T-cell (primary cell): ENCODE measurements around the gene RTKN2. TPM values are rescaled to one million over a fixed set of nuclear protein-coding genes. Genes with fewer than 3 reads are reported as not detected.

ENCODE experiments used
- ATAC-seq, 4 experiments: fragments of 200-7000 bp in 3 of 4; fragments of 150-1000 bp in 1 of 4; cut with Tn5 transposase; replicated peaks in 1 of 4; 1 replicate in 3 of 4; 2 replicates in 1 of 4; pipeline ENCODE4 v1.10.0; 2021; ENCODE audit warnings: moderate library complexity in 3 of 4, mild to moderate bottlenecking in 2 of 4, moderate number of reproducible peaks in 1 of 4
- CTCF ChIA-PET, 2 donors: fragments of 300-600 bp; sonication (Branson Sonifier 250); formaldehyde crosslinking; loops; one replicate each; lab custom pipeline; 2022; ENCODE audit warnings: antibody characterized with exemption in 2 of 2; lab: Charles Lee
- POLR2A ChIA-PET, 2 donors: fragments of 300-600 bp; sonication (Branson Sonifier 250); formaldehyde crosslinking; loops; one replicate each; lab custom pipeline; 2022; ENCODE audit warnings: antibody characterized with exemption in 2 of 2; lab: Charles Lee
- DNase-seq, 35 experiments: peaks; one replicate each; pipeline versions ENCODE4 v3.0.0 to v3.0.0-alpha.2; 2013 to 2023
- H3K27ac ChIP-seq: one replicate; pipeline ENCODE4 v1.5.1; 2013; ENCODE audit warnings: low read length
- H3K27me3 ChIP-seq, 2 experiments: replicated peaks in 1 of 2; 1 replicate in 1 of 2; 2 replicates in 1 of 2; pipeline versions ENCODE4 v1.6.1 to v1.7.0; 2013; ENCODE audit warnings: low read length in 1 of 2, mixed read lengths in 1 of 2; ENCODE audit not compliant: control insufficient read depth in 2 of 2, insufficient read depth in 2 of 2; ENCODE audit errors: extremely low read depth in 1 of 2
- H3K36me3 ChIP-seq, 2 donors: 1 replicate in 1 of 2; 2 replicates in 1 of 2; pipeline versions ENCODE4 v1.6.1 to v1.7.0; 2013; ENCODE audit warnings: low read length in 1 of 2; ENCODE audit not compliant: control insufficient read depth in 2 of 2, insufficient read depth in 1 of 2; ENCODE audit errors: extremely low read depth in 1 of 2
- H3K4me1 ChIP-seq, 2 experiments: 1 replicate in 1 of 2; 2 replicates in 1 of 2; pipeline versions ENCODE4 v1.6.1 to v1.7.0; 2013; ENCODE audit warnings: low read length in 2 of 2, mixed read lengths in 1 of 2; ENCODE audit not compliant: insufficient read depth in 2 of 2, control insufficient read depth in 1 of 2; ENCODE audit errors: extremely low read depth in 1 of 2
- H3K4me3 ChIP-seq, 2 donors: 1 replicate in 1 of 2; 2 replicates in 1 of 2; pipeline versions ENCODE4 v1.5.1 to v1.7.0; 2013; ENCODE audit warnings: mild to moderate bottlenecking in 2 of 2, low read length in 1 of 2, moderate library complexity in 1 of 2; ENCODE audit not compliant: control insufficient read depth in 1 of 2; ENCODE audit errors: extremely low read depth in 1 of 2
- H3K9me3 ChIP-seq: 2 replicates; pipeline ENCODE4 v1.7.0; 2013
- H3K27ac Mint-ChIP-seq, 2 donors: one replicate each; pipeline ENCODE4 v1.8.0; 2020 to 2021; ENCODE audit warnings: mild to moderate bottlenecking in 2 of 2, mixed read lengths in 2 of 2
- H3K27me3 Mint-ChIP-seq, 2 donors: one replicate each; pipeline ENCODE4 v1.8.0; 2021 to 2022; ENCODE audit warnings: mixed read lengths in 2 of 2
- H3K36me3 Mint-ChIP-seq: one replicate; pipeline ENCODE4 v1.8.0; 2021; ENCODE audit warnings: mixed read lengths
- H3K4me1 Mint-ChIP-seq, 3 donors: one replicate each; pipeline ENCODE4 v1.8.0; 2020 to 2022; ENCODE audit warnings: mixed read lengths in 3 of 3, mild to moderate bottlenecking in 1 of 3
- H3K4me3 Mint-ChIP-seq, 3 donors: one replicate each; pipeline ENCODE4 v1.8.0; 2020 to 2022; ENCODE audit warnings: mild to moderate bottlenecking in 3 of 3, mixed read lengths in 3 of 3, moderate library complexity in 3 of 3
- H3K9me3 Mint-ChIP-seq, 3 donors: one replicate each; pipeline ENCODE4 v1.8.0; 2020 to 2022; ENCODE audit warnings: mixed read lengths in 3 of 3
- WGBS: methylation state at CpG from one replicate; pipeline ENCODE4 v1.1.5; 2013; ENCODE audit warnings: missing lambda C conversion rate; ENCODE audit not compliant: insufficient coverage; 5-methylcytosine and 5-hydroxymethylcytosine counted together
- total RNA-seq, 35 experiments: library from RNA in 6 of 35; stranded (reverse) in 6 of 35; fragments of 120-200 nt in 1 of 35; gene quantifications; one replicate each; pipeline versions ENCODE4 v1.2.1 to v1.2.4 and lab custom pipeline; 2013 to 2026

Gene RTKN2
- total RNA-seq, 5 donors from 2014 or later (not counting 1 experiment from before 2014, with no cell fraction given), result 9.0 to 15.5 (median 12.4) TPM

- ChIA-PET POLR2A (interaction anchor here in 1 of 2 donors (0.6 to 1.1 kb wide), 2 partner anchors 9 to 879 kb away, joined by 3 to 4 read pairs; no protein-coding TSS in a partner anchor), CTCF (interaction anchor here (0.6 to 1.0 kb wide), 4 partner anchors 9 to 951 kb away, joined by 3 to 10 read pairs (median 4); no protein-coding TSS in a partner anchor)
- Mint-ChIP-seq H3K27ac (no peak overlapping the region), H3K4me1 (peaks cover 11 to 19% (median 13%) of the 10 kb centered on the region in 3 donors), H3K9me3 (no peaks in the 10 kb centered on the region), H3K27me3 (peaks cover 3 to 13% of the 10 kb centered on the region in 2 donors), H3K36me3 (no peaks in the 10 kb centered on the region), H3K4me3 (no peak overlapping the region)
- H3K27me3 ChIP-seq, result peaks cover 0 to 11% of the 10 kb centered on the region in 2 experiments
- no peaks in the 10 kb centered on the region for H3K9me3 ChIP-seq
- no peaks in the 10 kb centered on the region for H3K36me3 ChIP-seq
- WGBS, result 100% methylated on average over 1 of the region's 4 CpGs
- H3K4me1 ChIP-seq, result peaks cover 3 to 13% of the 10 kb centered on the region in 2 experiments
- DNase-seq (no peak), ATAC-seq (no peak)
- no peak overlapping the region for H3K27ac ChIP-seq
- H3K4me3 ChIP-seq, result no peak overlapping the region
These were observed 2.5 kb downstream of the RTKN2 start for GRCh38 chr10:62266147-62266546.

GRCh38 chr10:62264702-62265436 is 3.8 kb downstream of the RTKN2 start:
- DNase-seq (peak in 1 of 35 experiments; percentile 33), ATAC-seq (no peak)
- Mint-ChIP-seq H3K27ac (no peak overlapping the region), H3K27me3 (peaks cover 0 to 9% of the 10 kb centered on the region in 2 donors), H3K4me1 (peaks cover 10 to 18% (median 11%) of the 10 kb centered on the region in 3 donors), H3K36me3 (no peaks in the 10 kb centered on the region), H3K9me3 (no peaks in the 10 kb centered on the region), H3K4me3 (no peak overlapping the region)
- POLR2A ChIA-PET, result interaction anchor here (0.6 kb wide), 2 partner anchors 267 to 359 kb away, joined by 3 read pairs; no protein-coding TSS in a partner anchor
- Histone ChIP-seq H3K27me3 (peaks cover 0 to 11% of the 10 kb centered on the region in 2 experiments), H3K4me3 (no peak overlapping the region), H3K4me1 (peaks cover 3 to 13% of the 10 kb centered on the region in 2 experiments), H3K27ac (no peak overlapping the region), H3K9me3 (no peaks in the 10 kb centered on the region), H3K36me3 (no peaks in the 10 kb centered on the region)
- no CpG with 5 or more reads among the region's 1 CpG for WGBS
- CTCF ChIA-PET, result interaction anchor here (0.5 to 2.0 kb wide), 19 partner anchors 8 to 1364 kb away, joined by 3 to 9 read pairs (median 3); no protein-coding TSS in a partner anchor

- Mint-ChIP-seq H3K9me3 (no peaks in the 10 kb centered on the region), H3K27ac (no peak overlapping the region)
These were observed 4.5 kb downstream of the RTKN2 start for GRCh38 chr10:62264126-62264525.

GRCh38 chr10:62261666-62262065 is 7.0 kb downstream of the RTKN2 start:
- H3K4me3 Mint-ChIP-seq, result no peak overlapping the region
- no peak for ATAC-seq
- H3K4me3 ChIP-seq, result no peak overlapping the region
- no peaks in the 10 kb centered on the region for H3K36me3 Mint-ChIP-seq
- no peak for DNase-seq
- no peaks in the 10 kb centered on the region for H3K27me3 ChIP-seq
- peaks cover 0 to 2% (median 0%) of the 10 kb centered on the region in 3 donors for H3K4me1 Mint-ChIP-seq
- no peaks in the 10 kb centered on the region for H3K9me3 Mint-ChIP-seq
- H3K9me3 ChIP-seq, result no peaks in the 10 kb centered on the region
- H3K27ac ChIP-seq, result no peak overlapping the region
- ChIA-PET CTCF (interaction anchor here (0.6 to 0.8 kb wide), 2 partner anchors 212 to 379 kb away, joined by 3 read pairs; no protein-coding TSS in a partner anchor), POLR2A (no interaction called here)
- H3K27me3 Mint-ChIP-seq, result peaks cover 0 to 3% of the 10 kb centered on the region in 2 donors
- H3K4me1 ChIP-seq, result no peaks in the 10 kb centered on the region
- H3K36me3 ChIP-seq, result no peaks in the 10 kb centered on the region
- H3K27ac Mint-ChIP-seq, result no peak overlapping the region

More at GRCh38 chr10:62264126-62264525, 4.5 kb downstream of the RTKN2 start:
- H3K27ac ChIP-seq, result no peak overlapping the region
- no peaks in the 10 kb centered on the region for H3K36me3 Mint-ChIP-seq
- POLR2A ChIA-PET, result interaction anchor here in 1 of 2 donors (0.6 kb wide), 1 partner anchor 266 kb away, joined by 3 read pairs; no protein-coding TSS in a partner anchor
- H3K4me3 Mint-ChIP-seq, result no peak overlapping the region
- no peaks in the 10 kb centered on the region for H3K9me3 ChIP-seq
- H3K36me3 ChIP-seq, result no peaks in the 10 kb centered on the region
- H3K27me3 Mint-ChIP-seq, result peaks cover 0 to 3% of the 10 kb centered on the region in 2 donors
- H3K4me1 Mint-ChIP-seq, result peaks cover 3 to 13% (median 6%) of the 10 kb centered on the region in 3 donors
- CTCF ChIA-PET, result interaction anchor here (0.5 to 2.0 kb wide), 10 partner anchors 12 to 588 kb away, joined by 3 to 9 read pairs (median 3); no protein-coding TSS in a partner anchor
- ATAC-seq (no peak), DNase-seq (no peak)
- H3K4me1 ChIP-seq, result peaks cover under 1 to 11% of the 10 kb centered on the region in 2 experiments
- H3K27me3 ChIP-seq, result peaks cover 0 to 11% of the 10 kb centered on the region in 2 experiments
- no peak overlapping the region for H3K4me3 ChIP-seq

- H3K36me3 ChIP-seq, result no peaks in the 10 kb centered on the region
- Mint-ChIP-seq H3K27me3 (peaks cover 0 to 3% of the 10 kb centered on the region in 2 donors), H3K36me3 (no peaks in the 10 kb centered on the region), H3K27ac (no peak overlapping the region), H3K4me1 (peaks cover 0 to 2% (median 0%) of the 10 kb centered on the region in 3 donors), H3K9me3 (no peaks in the 10 kb centered on the region), H3K4me3 (no peak overlapping the region)
- no peak for ATAC-seq
- H3K9me3 ChIP-seq, result no peaks in the 10 kb centered on the region
- H3K4me3 ChIP-seq, result no peak overlapping the region
- no peak for DNase-seq
- WGBS, result no CpG with 5 or more reads among the region's 1 CpG
- no peaks in the 10 kb centered on the region for H3K4me1 ChIP-seq
- ChIA-PET POLR2A (no interaction called here), CTCF (interaction anchor here in 1 of 2 donors (0.8 kb wide), 1 partner anchor 20 kb away, joined by 3 read pairs; no protein-coding TSS in a partner anchor)
- H3K27me3 ChIP-seq, result no peaks in the 10 kb centered on the region
- H3K27ac ChIP-seq, result no peak overlapping the region
These were observed 8.6 kb downstream of the RTKN2 start for GRCh38 chr10:62259998-62260397.

- Histone ChIP-seq H3K27me3 (no peaks in the 10 kb centered on the region), H3K9me3 (no peaks in the 10 kb centered on the region), H3K36me3 (no peaks in the 10 kb centered on the region), H3K4me3 (no peak overlapping the region), H3K4me1 (no peaks in the 10 kb centered on the region), H3K27ac (no peak overlapping the region)
- CTCF ChIA-PET, result interaction anchor here in 1 of 2 donors (0.8 kb wide), 1 partner anchor 19 kb away, joined by 3 read pairs; no protein-coding TSS in a partner anchor
- Mint-ChIP-seq H3K4me1 (no peaks in the 10 kb centered on the region), H3K27ac (no peak overlapping the region), H3K4me3 (no peak overlapping the region), H3K27me3 (peaks cover 0 to 3% of the 10 kb centered on the region in 2 donors), H3K36me3 (no peaks in the 10 kb centered on the region), H3K9me3 (no peaks in the 10 kb centered on the region)
- 50% methylated on average over 2 of the region's 4 CpGs for WGBS
- ATAC-seq, result no peak
- no peak for DNase-seq
- POLR2A ChIA-PET, result no interaction called here
These were observed 9.2 kb downstream of the RTKN2 start for GRCh38 chr10:62259456-62259855.
